Measurements from ENCODE around the gene SPATA32. TPM values are rescaled to one million over a fixed set of nuclear protein-coding genes. Genes with fewer than 3 reads are reported as not detected.
A peak's percentile ranks its signal among the peaks of the same experiment; 100 is the strongest.

SPATA32 gene
- total and polyA plus RNA-seq, 5 donors from 2014 or later = 0.20 to 0.60 (median 0.36) TPM; not detected in 2

GRCh38 chr17:45223539-45224528 is 38.1 kb downstream of the SPATA32 start:
- DNase-seq = peak in 2 of 3 donors; percentile 24 to 67
- Mint-ChIP-seq H3K4me1 (peaks cover 0 to 67% (median 39%) of the 10 kb centered on the region in 4 donors), H3K27me3 (peaks cover 18% of the 10 kb centered on the region), H3K36me3 (peaks cover 15% of the 10 kb centered on the region), H3K9me3 (peaks cover 0 to 2% (median 0%) of the 10 kb centered on the region in 7 donors), H3K27ac (peak overlapping the region; percentile 99 to 100 (median 100)), H3K4me3 (peak overlapping the region; percentile 86 to 100 (median 99))
- peaks cover 84% of the 10 kb centered on the region for H3K4me1 ChIP-seq (ENCODE audit: control insufficient read depth, insufficient read depth, low read length, poor library complexity, severe bottlenecking)
- H3K9me3 ChIP-seq (ENCODE audit: control insufficient read depth in 2 of 2, low read length in 2 of 2) = no peaks in the 10 kb centered on the region
- H3K27me3 ChIP-seq (ENCODE audit: control insufficient read depth, insufficient read depth, low read length) = no peaks in the 10 kb centered on the region
- H3K4me3 ChIP-seq (ENCODE audit: low read depth, low read length) = peak overlapping the region; percentile 91
- H3K27ac ChIP-seq (ENCODE audit: insufficient read depth, low read length, poor library complexity, severe bottlenecking) = peak overlapping the region; percentile 98
- no peaks in the 10 kb centered on the region for H3K36me3 ChIP-seq (ENCODE audit: control insufficient read depth, insufficient read depth, low read length)
- ATAC-seq (ENCODE audit: low read depth in 2 of 2) = no peak

- peaks cover 80% of the 10 kb centered on the region for H3K4me1 ChIP-seq (ENCODE audit: control insufficient read depth, insufficient read depth, low read length, poor library complexity, severe bottlenecking)
- no peaks in the 10 kb centered on the region for H3K36me3 ChIP-seq (ENCODE audit: control insufficient read depth, insufficient read depth, low read length)
- H3K27me3 ChIP-seq (ENCODE audit: control insufficient read depth, insufficient read depth, low read length) = no peaks in the 10 kb centered on the region
- ATAC-seq (ENCODE audit: low read depth in 2 of 2) = no peak
- H3K9me3 ChIP-seq (ENCODE audit: control insufficient read depth in 2 of 2, low read length in 2 of 2) = no peaks in the 10 kb centered on the region
- H3K4me3 ChIP-seq (ENCODE audit: low read depth, low read length) = peak overlapping the region; percentile 91
- Mint-ChIP-seq H3K4me3 (peak overlapping the region; percentile 86 to 100 (median 99)), H3K27me3 (peaks cover 18% of the 10 kb centered on the region), H3K9me3 (peaks cover 0 to 2% (median 0%) of the 10 kb centered on the region in 7 donors), H3K27ac (peak overlapping the region; percentile 99 to 100 (median 100)), H3K36me3 (peaks cover 17% of the 10 kb centered on the region), H3K4me1 (peaks cover 0 to 63% (median 38%) of the 10 kb centered on the region in 4 donors)
- peak overlapping the region; percentile 98 for H3K27ac ChIP-seq (ENCODE audit: insufficient read depth, low read length, poor library complexity, severe bottlenecking)
- DNase-seq = no peak
These were observed 38.8 kb downstream of the SPATA32 start for GRCh38 chr17:45222996-45223538.

- Mint-ChIP-seq H3K9me3 (peaks cover 0 to 2% (median 0%) of the 10 kb centered on the region in 7 donors), H3K27me3 (peaks cover 18% of the 10 kb centered on the region), H3K27ac (peak overlapping the region; percentile 99 to 100 (median 100)), H3K36me3 (peaks cover 17% of the 10 kb centered on the region), H3K4me1 (peaks cover 0 to 60% (median 37%) of the 10 kb centered on the region in 4 donors), H3K4me3 (peak overlapping the region; percentile 86 to 100 (median 99))
- DNase-seq (peak in 2 of 3 donors; percentile 29 to 79), ATAC-seq (ENCODE audit: low read depth in 2 of 2) (no peak)
- no peaks in the 10 kb centered on the region for H3K9me3 ChIP-seq (ENCODE audit: control insufficient read depth in 2 of 2, low read length in 2 of 2)
- H3K4me3 ChIP-seq (ENCODE audit: low read depth, low read length) = peak overlapping the region; percentile 91
- peaks cover 74% of the 10 kb centered on the region for H3K4me1 ChIP-seq (ENCODE audit: control insufficient read depth, insufficient read depth, low read length, poor library complexity, severe bottlenecking)
- H3K27me3 ChIP-seq (ENCODE audit: control insufficient read depth, insufficient read depth, low read length) = no peaks in the 10 kb centered on the region
- H3K36me3 ChIP-seq (ENCODE audit: control insufficient read depth, insufficient read depth, low read length) = no peaks in the 10 kb centered on the region
- H3K27ac ChIP-seq (ENCODE audit: insufficient read depth, low read length, poor library complexity, severe bottlenecking) = peak overlapping the region; percentile 98
These were observed 39.5 kb downstream of the SPATA32 start for GRCh38 chr17:45222289-45222995.

DNA sequence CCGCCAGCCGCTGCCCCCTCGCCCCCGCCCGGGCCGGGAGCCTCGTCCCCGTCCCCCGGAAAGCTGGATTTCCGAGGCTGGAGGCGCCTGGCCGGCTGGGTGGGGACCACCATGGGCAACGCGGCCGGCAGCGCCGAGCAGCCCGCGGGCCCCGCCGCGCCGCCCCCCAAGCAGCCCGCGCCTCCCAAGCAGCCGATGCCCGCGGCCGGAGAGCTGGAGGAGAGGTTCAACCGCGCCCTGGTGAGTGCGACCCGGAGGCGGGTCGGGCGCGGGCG is 39.9 kb downstream of the SPATA32 start:
- peak overlapping the region in 1 of 4 donors; percentile 86 for H3K4me3 Mint-ChIP-seq
- no peak overlapping the region for H3K27ac Mint-ChIP-seq
- H3K4me1 Mint-ChIP-seq = peaks cover under 1 to 58% (median 35%) of the 10 kb centered on the region in 4 donors

GRCh38 chr17:45221081-45222013 is 40.5 kb downstream of the SPATA32 start, which contains the start of gene FMNL1:
Gene FMNL1, plus strand, starts transcription at chr17:45221885. Its CDS starts 240 bp downstream, at chr17:45222125.
- Mint-ChIP-seq H3K9me3 (peaks cover 0 to 2% (median 0%) of the 10 kb centered on the region in 7 donors), H3K4me3 (peak within 1 kb of the TSS; percentile 86 to 100 (median 99)), H3K27ac (peak within 1 kb of the TSS; percentile 99 to 100 (median 100)), H3K4me1 (peaks cover 7 to 58% (median 35%) of the 10 kb centered on the region in 4 donors), H3K27me3 (peaks cover 11% of the 10 kb centered on the region), H3K36me3 (peaks cover 20% of the 10 kb centered on the region)
- no peaks in the 10 kb centered on the region for H3K9me3 ChIP-seq (ENCODE audit: control insufficient read depth in 2 of 2, low read length in 2 of 2)
- H3K36me3 ChIP-seq (ENCODE audit: control insufficient read depth, insufficient read depth, low read length) = peaks cover 5% of the 10 kb centered on the region
- peaks cover 63% of the 10 kb centered on the region for H3K4me1 ChIP-seq (ENCODE audit: control insufficient read depth, insufficient read depth, low read length, poor library complexity, severe bottlenecking)
- H3K27me3 ChIP-seq (ENCODE audit: control insufficient read depth, insufficient read depth, low read length) = no peaks in the 10 kb centered on the region
- DNase-seq = peak; percentile 55 to 85 (median 69)
- peak; percentile 9 to 10 for ATAC-seq (ENCODE audit: low read depth in 2 of 2)
- peak within 1 kb of the TSS; percentile 91 for H3K4me3 ChIP-seq (ENCODE audit: low read depth, low read length)
- H3K27ac ChIP-seq (ENCODE audit: insufficient read depth, low read length, poor library complexity, severe bottlenecking) = peak within 1 kb of the TSS; percentile 98

More for the DNA sequence above, 39.9 kb downstream of the SPATA32 start:
- H3K36me3 ChIP-seq (ENCODE audit: control insufficient read depth, insufficient read depth, low read length) = no peaks in the 10 kb centered on the region
- H3K4me3 ChIP-seq (ENCODE audit: low read depth, low read length) = no peak overlapping the region
- ATAC-seq (ENCODE audit: low read depth in 2 of 2) (no peak), DNase-seq (no peak)
- peak overlapping the region; percentile 98 for H3K27ac ChIP-seq (ENCODE audit: insufficient read depth, low read length, poor library complexity, severe bottlenecking)
- H3K9me3 Mint-ChIP-seq = peaks cover 0 to 2% (median 0%) of the 10 kb centered on the region in 7 donors
- no peaks in the 10 kb centered on the region for H3K27me3 ChIP-seq (ENCODE audit: control insufficient read depth, insufficient read depth, low read length)
- peaks cover 18% of the 10 kb centered on the region for H3K36me3 Mint-ChIP-seq
- peaks cover 17% of the 10 kb centered on the region for H3K27me3 Mint-ChIP-seq
- no peaks in the 10 kb centered on the region for H3K9me3 ChIP-seq (ENCODE audit: control insufficient read depth in 2 of 2, low read length in 2 of 2)
- peaks cover 69% of the 10 kb centered on the region for H3K4me1 ChIP-seq (ENCODE audit: control insufficient read depth, insufficient read depth, low read length, poor library complexity, severe bottlenecking)

DNA sequence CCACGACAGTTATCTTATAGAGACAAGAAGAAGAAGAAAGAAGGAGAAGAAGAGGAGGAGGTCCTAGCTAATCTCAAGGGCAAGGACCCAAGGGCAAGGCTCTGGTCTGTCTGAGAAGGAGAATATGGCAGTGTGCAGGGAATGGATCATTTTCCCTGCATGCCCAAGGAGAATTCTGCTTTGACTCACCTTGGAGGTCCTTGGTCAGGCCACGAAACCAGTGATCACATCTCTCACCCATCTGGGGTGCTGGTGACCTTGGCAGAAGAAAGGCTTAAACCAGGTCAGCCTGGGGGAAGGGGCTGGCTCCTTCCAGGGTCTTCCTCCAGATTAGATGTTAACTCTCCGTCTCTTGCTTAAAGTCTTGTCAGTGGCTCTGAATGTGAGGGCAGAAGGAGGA is 41.8 kb downstream of the SPATA32 start:
- ATAC-seq (ENCODE audit: low read depth in 2 of 2) = no peak
- Mint-ChIP-seq H3K36me3 (peaks cover 15% of the 10 kb centered on the region), H3K9me3 (peaks cover 0 to 2% (median 0%) of the 10 kb centered on the region in 7 donors), H3K4me1 (peaks cover 8 to 52% (median 33%) of the 10 kb centered on the region in 4 donors), H3K27ac (peak overlapping the region; percentile 81 to 92 (median 84)), H3K4me3 (peak overlapping the region; percentile 67 to 93 (median 90)), H3K27me3 (peaks cover 6% of the 10 kb centered on the region)
- Histone ChIP-seq H3K27me3 (ENCODE audit: control insufficient read depth, insufficient read depth, low read length) (no peaks in the 10 kb centered on the region), H3K4me1 (ENCODE audit: control insufficient read depth, insufficient read depth, low read length, poor library complexity, severe bottlenecking) (peaks cover 51% of the 10 kb centered on the region), H3K36me3 (ENCODE audit: control insufficient read depth, insufficient read depth, low read length) (peaks cover 13% of the 10 kb centered on the region), H3K4me3 (ENCODE audit: low read depth, low read length) (peak overlapping the region; percentile 91), H3K27ac (ENCODE audit: insufficient read depth, low read length, poor library complexity, severe bottlenecking) (peak overlapping the region; percentile 98), H3K9me3 (ENCODE audit: control insufficient read depth in 2 of 2, low read length in 2 of 2) (no peaks in the 10 kb centered on the region)
- DNase-seq = no peak

Data from CD4-positive, CD25-positive, alpha-beta regulatory T cell (primary cell).